Stimulated activated naive B cell treated with anti-CD40 and anti-IgM and Interleukin-4, amounts not matched to agents 10 μg/mL and 1 μg/mL and 100 μg/mL, for 72 hours (primary cell): ENCODE data around the gene PITRM1.

Experiments
- ATAC-seq, 2 donors: fragments of 150-1000 bp; cut with Tn5 transposase; replicated peaks; 2 replicates each; pipeline ENCODE4 v1.10.0; 2021; ENCODE audit warnings: moderate library complexity in 1 of 2
- DNase-seq: peaks from one replicate; pipeline ENCODE4 v3.0.0; 2021
- H3K27ac Mint-ChIP-seq: one replicate; pipeline ENCODE4 v1.8.0; 2022; ENCODE audit warnings: mild to moderate bottlenecking, mixed read lengths
- H3K27me3 Mint-ChIP-seq, 2 donors: one replicate each; pipeline ENCODE4 v1.8.0; 2022; ENCODE audit warnings: mixed read lengths in 2 of 2
- H3K36me3 Mint-ChIP-seq, 2 donors: one replicate each; pipeline ENCODE4 v1.8.0; 2022; ENCODE audit warnings: mixed read lengths in 2 of 2, mild to moderate bottlenecking in 1 of 2
- H3K4me1 Mint-ChIP-seq, 2 donors: one replicate each; pipeline ENCODE4 v1.8.0; 2022; ENCODE audit warnings: mixed read lengths in 2 of 2, mild to moderate bottlenecking in 1 of 2
- H3K4me3 Mint-ChIP-seq, 2 donors: one replicate each; pipeline ENCODE4 v1.8.0; 2022; ENCODE audit warnings: mild to moderate bottlenecking in 2 of 2, mixed read lengths in 2 of 2, moderate library complexity in 1 of 2
- H3K9me3 Mint-ChIP-seq, 2 donors: one replicate each; pipeline ENCODE4 v1.8.0; 2022; ENCODE audit warnings: mixed read lengths in 2 of 2, mild to moderate bottlenecking in 1 of 2

PITRM1 gene

GRCh38 chr10:3147117-3147820 is 25.3 kb downstream of the PITRM1 start:
- DNase-seq (no peak), ATAC-seq (no peak)
- no peaks in the 10 kb centered on the region for H3K9me3 Mint-ChIP-seq
- H3K27ac Mint-ChIP-seq: no peak overlapping the region
- no peaks in the 10 kb centered on the region for H3K27me3 Mint-ChIP-seq
- H3K36me3 Mint-ChIP-seq: peaks cover 45 to 75% of the 10 kb centered on the region in 2 donors
- H3K4me3 Mint-ChIP-seq: no peak overlapping the region
- peaks cover 0 to under 1% of the 10 kb centered on the region in 2 donors for H3K4me1 Mint-ChIP-seq

GRCh38 chr10:3146289-3146688 is 26.3 kb downstream of the PITRM1 start:
- H3K27ac Mint-ChIP-seq: no peak overlapping the region
- H3K4me1 Mint-ChIP-seq: peaks cover 0 to 2% of the 10 kb centered on the region in 2 donors
- H3K27me3 Mint-ChIP-seq: no peaks in the 10 kb centered on the region
- no peaks in the 10 kb centered on the region for H3K9me3 Mint-ChIP-seq
- no peak overlapping the region for H3K4me3 Mint-ChIP-seq
- peaks cover 50 to 75% of the 10 kb centered on the region in 2 donors for H3K36me3 Mint-ChIP-seq
- DNase-seq: no peak
- no peak for ATAC-seq

- H3K27ac Mint-ChIP-seq: no peak overlapping the region
- H3K4me1 Mint-ChIP-seq: peaks cover 0 to 2% of the 10 kb centered on the region in 2 donors
- H3K9me3 Mint-ChIP-seq: no peaks in the 10 kb centered on the region
- no peaks in the 10 kb centered on the region for H3K27me3 Mint-ChIP-seq
- peaks cover 54 to 73% of the 10 kb centered on the region in 2 donors for H3K36me3 Mint-ChIP-seq
- ATAC-seq (no peak), DNase-seq (no peak)
- no peak overlapping the region for H3K4me3 Mint-ChIP-seq
Observed at GRCh38 chr10:3145366-3145765, 27.2 kb downstream of the PITRM1 start.

- DNase-seq (no peak), ATAC-seq (no peak)
- no peaks in the 10 kb centered on the region for H3K27me3 Mint-ChIP-seq
- H3K4me1 Mint-ChIP-seq: peaks cover 0 to 2% of the 10 kb centered on the region in 2 donors
- peaks cover 49 to 77% of the 10 kb centered on the region in 2 donors for H3K36me3 Mint-ChIP-seq
- H3K9me3 Mint-ChIP-seq: no peaks in the 10 kb centered on the region
- no peak overlapping the region for H3K4me3 Mint-ChIP-seq
- H3K27ac Mint-ChIP-seq: no peak overlapping the region
Observed at GRCh38 chr10:3143791-3144434, 28.7 kb downstream of the PITRM1 start.

- Mint-ChIP-seq H3K4me1 (peaks cover 0 to 2% of the 10 kb centered on the region in 2 donors), H3K27me3 (no peaks in the 10 kb centered on the region), H3K9me3 (no peaks in the 10 kb centered on the region), H3K27ac (no peak overlapping the region), H3K4me3 (no peak overlapping the region), H3K36me3 (peaks cover 53 to 79% of the 10 kb centered on the region in 2 donors)
- ATAC-seq (no peak), DNase-seq (no peak)
Observed at GRCh38 chr10:3143366-3143765, 29.2 kb downstream of the PITRM1 start.

GRCh38 chr10:3142146-3142875 is 30.3 kb downstream of the PITRM1 start:
- ATAC-seq (peak in 1 of 2 donors; percentile 16), DNase-seq (no peak)
- H3K36me3 Mint-ChIP-seq: peaks cover 52 to 75% of the 10 kb centered on the region in 2 donors
- H3K4me3 Mint-ChIP-seq: no peak overlapping the region
- H3K4me1 Mint-ChIP-seq: peaks cover 0 to 2% of the 10 kb centered on the region in 2 donors
- no peaks in the 10 kb centered on the region for H3K27me3 Mint-ChIP-seq
- no peaks in the 10 kb centered on the region for H3K9me3 Mint-ChIP-seq
- peak overlapping the region; percentile 25 for H3K27ac Mint-ChIP-seq

- no peak for ATAC-seq
- Mint-ChIP-seq H3K4me3 (no peak overlapping the region), H3K27ac (no peak overlapping the region), H3K27me3 (no peaks in the 10 kb centered on the region), H3K9me3 (no peaks in the 10 kb centered on the region), H3K36me3 (peaks cover 52 to 79% of the 10 kb centered on the region in 2 donors), H3K4me1 (peaks cover 0 to 2% of the 10 kb centered on the region in 2 donors)
- DNase-seq: no peak
Observed at GRCh38 chr10:3141351-3142005, 31.1 kb downstream of the PITRM1 start.

- DNase-seq (no peak), ATAC-seq (no peak)
- Mint-ChIP-seq H3K36me3 (peaks cover 53 to 81% of the 10 kb centered on the region in 2 donors), H3K4me1 (peaks cover 0 to 2% of the 10 kb centered on the region in 2 donors), H3K27ac (peak overlapping the region; percentile 42), H3K4me3 (no peak overlapping the region), H3K27me3 (no peaks in the 10 kb centered on the region), H3K9me3 (no peaks in the 10 kb centered on the region)
Observed at GRCh38 chr10:3140280-3140679, 32.3 kb downstream of the PITRM1 start.

- DNase-seq (no peak), ATAC-seq (peak in 1 of 2 donors; percentile 9)
- H3K27me3 Mint-ChIP-seq: no peaks in the 10 kb centered on the region
- no peak overlapping the region for H3K4me3 Mint-ChIP-seq
- H3K27ac Mint-ChIP-seq: peak overlapping the region; percentile 14
- H3K9me3 Mint-ChIP-seq: no peaks in the 10 kb centered on the region
- peaks cover 55 to 81% of the 10 kb centered on the region in 2 donors for H3K36me3 Mint-ChIP-seq
- H3K4me1 Mint-ChIP-seq: peaks cover 0 to 2% of the 10 kb centered on the region in 2 donors
Observed at GRCh38 chr10:3139216-3139910, 33.2 kb downstream of the PITRM1 start.

GRCh38 chr10:3137958-3138726 is 34.4 kb downstream of the PITRM1 start:
- H3K4me1 Mint-ChIP-seq: peaks cover 0 to 2% of the 10 kb centered on the region in 2 donors
- peaks cover 52 to 75% of the 10 kb centered on the region in 2 donors for H3K36me3 Mint-ChIP-seq
- H3K4me3 Mint-ChIP-seq: no peak overlapping the region
- H3K27ac Mint-ChIP-seq: no peak overlapping the region
- no peaks in the 10 kb centered on the region for H3K27me3 Mint-ChIP-seq
- no peaks in the 10 kb centered on the region for H3K9me3 Mint-ChIP-seq
- no peak for ATAC-seq
- no peak for DNase-seq

GRCh38 chr10:3136763-3137611 is 35.6 kb downstream of the PITRM1 start:
- Mint-ChIP-seq H3K27ac (no peak overlapping the region), H3K36me3 (peaks cover 51 to 75% of the 10 kb centered on the region in 2 donors), H3K4me1 (no peaks in the 10 kb centered on the region), H3K27me3 (no peaks in the 10 kb centered on the region), H3K4me3 (no peak overlapping the region), H3K9me3 (no peaks in the 10 kb centered on the region)
- no peak for DNase-seq
- no peak for ATAC-seq

- H3K4me3 Mint-ChIP-seq: no peak overlapping the region
- H3K27me3 Mint-ChIP-seq: no peaks in the 10 kb centered on the region
- DNase-seq: no peak
- peaks cover 48 to 77% of the 10 kb centered on the region in 2 donors for H3K36me3 Mint-ChIP-seq
- H3K9me3 Mint-ChIP-seq: no peaks in the 10 kb centered on the region
- H3K27ac Mint-ChIP-seq: no peak overlapping the region
- no peaks in the 10 kb centered on the region for H3K4me1 Mint-ChIP-seq
- ATAC-seq: no peak
Observed at GRCh38 chr10:3136336-3136735, 36.2 kb downstream of the PITRM1 start.
